K562 (cell line): Measurements from ENCODE around the gene BSN. TPM values are rescaled to one million over a fixed set of nuclear protein-coding genes. Genes with fewer than 3 reads are reported as not detected.
A peak's percentile ranks its signal among the peaks of the same experiment; 100 is the strongest.

Experiments
- CEBPB ChIP-seq: fragments of 450-650 bp; IDR thresholded peaks from 2 replicates; pipeline ENCODE4 v1.6.1; 2016; ENCODE audit warnings: missing genetic modification characterization, missing compliant biosample characterization
- GABPA ChIP-seq: fragments of 200-800 bp; sonication (Bioruptor generic); conservative IDR thresholded peaks from 2 replicates; pipeline ENCODE4 v1.6.1; 2016; ENCODE audit warnings: low read depth, missing genetic modification characterization, missing compliant biosample characterization
- HLTF ChIP-seq: fragments of 450-650 bp; IDR thresholded peaks from 2 replicates; pipeline ENCODE4 v1.6.1; 2016
- MAZ ChIP-seq, 2 experiments: fragments of 450-650 bp in 1 of 2; sonication (generic) in 1 of 2; formaldehyde crosslinking; IDR thresholded peaks in 1 of 2; conservative IDR thresholded peaks in 1 of 2; 2 replicates each; pipeline versions ENCODE4 v1.4.0 to v1.5.0; 2020; ENCODE audit warnings: mild to moderate bottlenecking in 1 of 2, missing genetic modification reagents in 1 of 2
- NFE2L1 ChIP-seq: fragments of 450-650 bp; IDR thresholded peaks from 2 replicates; pipeline ENCODE4 v1.6.1; 2016; ENCODE audit warnings: missing genetic modification characterization, low read depth, mild to moderate bottlenecking, missing compliant biosample characterization, moderate library complexity, borderline replicate concordance
- POLR3A ChIP-seq: IDR thresholded peaks from 2 replicates; pipeline ENCODE4 v1.6.1; 2011; ENCODE audit warnings: borderline replicate concordance, mild to moderate bottlenecking, moderate library complexity; ENCODE audit not compliant: insufficient read length, insufficient read depth; ENCODE audit errors: extremely low read depth
- RB1 ChIP-seq: fragments of 450-650 bp; IDR thresholded peaks from 2 replicates; pipeline ENCODE4 v1.6.1; 2017; ENCODE audit warnings: low read depth, mild to moderate bottlenecking
- SMC3 ChIP-seq: conservative IDR thresholded peaks from 2 replicates; pipeline ENCODE4 v1.6.1; 2011; ENCODE audit warnings: low read depth, low read length, improper control_type of control experiment; ENCODE audit not compliant: insufficient read depth
- ZNF696 ChIP-seq: fragments of 250-450 bp; sonication (Bioruptor Pico); conservative IDR thresholded peaks from 2 replicates; pipeline ENCODE4 v1.4.0; 2020; ENCODE audit warnings: mild to moderate bottlenecking, moderate library complexity
- polyA plus RNA-seq, 8 experiments: library from polyadenylated mRNA; depleted of rRNA in 4 of 8; stranded (reverse) in 5 of 8; unstranded in 3 of 8; fragments of >200 nt; fragmentation: Nextera tagmentation in 2 of 8; fragmentation: Illumina TruSeq in 1 of 8; extraction: Ambion mirVana in 2 of 8; extraction: Trizol in 1 of 8; gene quantifications; 2 replicates each; pipeline versions ENCODE4 v1.2.1 to v1.2.3, GENCODE V29; 2011 to 2014; ENCODE audit warnings: inconsistent platforms in 1 of 8, missing spikeins in 1 of 8
- total RNA-seq, 7 experiments: library from RNA; depleted of rRNA in 6 of 7; stranded (reverse); fragments of >200 nt in 6 of 7; fragmentation: Illumina TruSeq in 2 of 7; extraction: Trizol in 2 of 7; gene quantifications; 2 replicates each; pipeline versions ENCODE4 v1.2.1 to v1.2.3, GENCODE V29; 2011 to 2021; ENCODE audit warnings: low replicate concordance in 1 of 7
- TF ChIP-seq, protein P1 (sequence below): sonication (generic); formaldehyde crosslinking; IDR thresholded peaks from 2 replicates; pipeline ENCODE4 v1.9.0; 2022; ENCODE audit warnings: mild to moderate bottlenecking, missing genetic modification reagents
- TF ChIP-seq, protein P2 (sequence below): fragments of 200-600 bp; sonication (generic); IDR thresholded peaks from one replicate; pipeline ENCODE4 v1.6.1; 2012; ENCODE audit warnings: mild to moderate bottlenecking, low read depth, low read length, inconsistent platforms
- TF ChIP-seq, protein P3 (sequence below): fragments of 450-650 bp; IDR thresholded peaks from 2 replicates; pipeline ENCODE4 v1.6.1; 2016
- TF ChIP-seq, protein P4 (sequence below): sonication (generic); formaldehyde crosslinking; IDR thresholded peaks from 2 replicates; pipeline ENCODE4 v1.8.0; 2022; ENCODE audit warnings: mild to moderate bottlenecking, missing genetic modification reagents
- TF ChIP-seq, protein P5 (sequence below): fragments of 250-450 bp; sonication (Bioruptor Pico); IDR thresholded peaks from 2 replicates; pipeline ENCODE4 v1.5.0; 2021

Gene BSN
- total and polyA plus RNA-seq, 9 of the 15 experiments (the other 6 are each of a cell fraction or from before 2014, with no cell fraction given), result 0.03 to 1.5 (median 0.29) TPM

DNA sequence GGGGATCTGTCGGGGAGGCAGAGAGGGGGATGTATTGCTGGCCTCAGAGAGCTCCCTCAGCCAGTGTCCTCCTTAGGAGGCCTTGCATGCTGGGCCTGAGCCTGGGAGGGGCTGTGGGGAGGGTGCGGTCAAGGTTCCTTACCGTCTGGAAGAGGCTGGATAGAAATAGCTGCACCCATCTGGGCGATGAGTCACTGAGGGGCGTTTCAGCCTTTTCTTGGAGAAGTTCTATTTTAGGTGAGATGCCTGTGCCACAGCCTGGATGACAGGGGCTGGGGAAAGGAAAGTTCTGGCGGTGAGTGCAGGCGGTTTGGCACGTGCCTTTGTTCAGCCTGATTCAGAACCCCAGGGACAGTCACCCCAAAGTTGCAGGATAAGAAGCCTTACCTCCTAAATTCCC lies 84.2 kb downstream of the BSN start (continued):
- TF ChIP-seq, protein P1, sequence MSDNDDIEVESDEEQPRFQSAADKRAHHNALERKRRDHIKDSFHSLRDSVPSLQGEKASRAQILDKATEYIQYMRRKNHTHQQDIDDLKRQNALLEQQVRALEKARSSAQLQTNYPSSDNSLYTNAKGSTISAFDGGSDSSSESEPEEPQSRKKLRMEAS (CRISPR knock-in tag), result peak; percentile 48
- TF ChIP-seq, protein P2, sequence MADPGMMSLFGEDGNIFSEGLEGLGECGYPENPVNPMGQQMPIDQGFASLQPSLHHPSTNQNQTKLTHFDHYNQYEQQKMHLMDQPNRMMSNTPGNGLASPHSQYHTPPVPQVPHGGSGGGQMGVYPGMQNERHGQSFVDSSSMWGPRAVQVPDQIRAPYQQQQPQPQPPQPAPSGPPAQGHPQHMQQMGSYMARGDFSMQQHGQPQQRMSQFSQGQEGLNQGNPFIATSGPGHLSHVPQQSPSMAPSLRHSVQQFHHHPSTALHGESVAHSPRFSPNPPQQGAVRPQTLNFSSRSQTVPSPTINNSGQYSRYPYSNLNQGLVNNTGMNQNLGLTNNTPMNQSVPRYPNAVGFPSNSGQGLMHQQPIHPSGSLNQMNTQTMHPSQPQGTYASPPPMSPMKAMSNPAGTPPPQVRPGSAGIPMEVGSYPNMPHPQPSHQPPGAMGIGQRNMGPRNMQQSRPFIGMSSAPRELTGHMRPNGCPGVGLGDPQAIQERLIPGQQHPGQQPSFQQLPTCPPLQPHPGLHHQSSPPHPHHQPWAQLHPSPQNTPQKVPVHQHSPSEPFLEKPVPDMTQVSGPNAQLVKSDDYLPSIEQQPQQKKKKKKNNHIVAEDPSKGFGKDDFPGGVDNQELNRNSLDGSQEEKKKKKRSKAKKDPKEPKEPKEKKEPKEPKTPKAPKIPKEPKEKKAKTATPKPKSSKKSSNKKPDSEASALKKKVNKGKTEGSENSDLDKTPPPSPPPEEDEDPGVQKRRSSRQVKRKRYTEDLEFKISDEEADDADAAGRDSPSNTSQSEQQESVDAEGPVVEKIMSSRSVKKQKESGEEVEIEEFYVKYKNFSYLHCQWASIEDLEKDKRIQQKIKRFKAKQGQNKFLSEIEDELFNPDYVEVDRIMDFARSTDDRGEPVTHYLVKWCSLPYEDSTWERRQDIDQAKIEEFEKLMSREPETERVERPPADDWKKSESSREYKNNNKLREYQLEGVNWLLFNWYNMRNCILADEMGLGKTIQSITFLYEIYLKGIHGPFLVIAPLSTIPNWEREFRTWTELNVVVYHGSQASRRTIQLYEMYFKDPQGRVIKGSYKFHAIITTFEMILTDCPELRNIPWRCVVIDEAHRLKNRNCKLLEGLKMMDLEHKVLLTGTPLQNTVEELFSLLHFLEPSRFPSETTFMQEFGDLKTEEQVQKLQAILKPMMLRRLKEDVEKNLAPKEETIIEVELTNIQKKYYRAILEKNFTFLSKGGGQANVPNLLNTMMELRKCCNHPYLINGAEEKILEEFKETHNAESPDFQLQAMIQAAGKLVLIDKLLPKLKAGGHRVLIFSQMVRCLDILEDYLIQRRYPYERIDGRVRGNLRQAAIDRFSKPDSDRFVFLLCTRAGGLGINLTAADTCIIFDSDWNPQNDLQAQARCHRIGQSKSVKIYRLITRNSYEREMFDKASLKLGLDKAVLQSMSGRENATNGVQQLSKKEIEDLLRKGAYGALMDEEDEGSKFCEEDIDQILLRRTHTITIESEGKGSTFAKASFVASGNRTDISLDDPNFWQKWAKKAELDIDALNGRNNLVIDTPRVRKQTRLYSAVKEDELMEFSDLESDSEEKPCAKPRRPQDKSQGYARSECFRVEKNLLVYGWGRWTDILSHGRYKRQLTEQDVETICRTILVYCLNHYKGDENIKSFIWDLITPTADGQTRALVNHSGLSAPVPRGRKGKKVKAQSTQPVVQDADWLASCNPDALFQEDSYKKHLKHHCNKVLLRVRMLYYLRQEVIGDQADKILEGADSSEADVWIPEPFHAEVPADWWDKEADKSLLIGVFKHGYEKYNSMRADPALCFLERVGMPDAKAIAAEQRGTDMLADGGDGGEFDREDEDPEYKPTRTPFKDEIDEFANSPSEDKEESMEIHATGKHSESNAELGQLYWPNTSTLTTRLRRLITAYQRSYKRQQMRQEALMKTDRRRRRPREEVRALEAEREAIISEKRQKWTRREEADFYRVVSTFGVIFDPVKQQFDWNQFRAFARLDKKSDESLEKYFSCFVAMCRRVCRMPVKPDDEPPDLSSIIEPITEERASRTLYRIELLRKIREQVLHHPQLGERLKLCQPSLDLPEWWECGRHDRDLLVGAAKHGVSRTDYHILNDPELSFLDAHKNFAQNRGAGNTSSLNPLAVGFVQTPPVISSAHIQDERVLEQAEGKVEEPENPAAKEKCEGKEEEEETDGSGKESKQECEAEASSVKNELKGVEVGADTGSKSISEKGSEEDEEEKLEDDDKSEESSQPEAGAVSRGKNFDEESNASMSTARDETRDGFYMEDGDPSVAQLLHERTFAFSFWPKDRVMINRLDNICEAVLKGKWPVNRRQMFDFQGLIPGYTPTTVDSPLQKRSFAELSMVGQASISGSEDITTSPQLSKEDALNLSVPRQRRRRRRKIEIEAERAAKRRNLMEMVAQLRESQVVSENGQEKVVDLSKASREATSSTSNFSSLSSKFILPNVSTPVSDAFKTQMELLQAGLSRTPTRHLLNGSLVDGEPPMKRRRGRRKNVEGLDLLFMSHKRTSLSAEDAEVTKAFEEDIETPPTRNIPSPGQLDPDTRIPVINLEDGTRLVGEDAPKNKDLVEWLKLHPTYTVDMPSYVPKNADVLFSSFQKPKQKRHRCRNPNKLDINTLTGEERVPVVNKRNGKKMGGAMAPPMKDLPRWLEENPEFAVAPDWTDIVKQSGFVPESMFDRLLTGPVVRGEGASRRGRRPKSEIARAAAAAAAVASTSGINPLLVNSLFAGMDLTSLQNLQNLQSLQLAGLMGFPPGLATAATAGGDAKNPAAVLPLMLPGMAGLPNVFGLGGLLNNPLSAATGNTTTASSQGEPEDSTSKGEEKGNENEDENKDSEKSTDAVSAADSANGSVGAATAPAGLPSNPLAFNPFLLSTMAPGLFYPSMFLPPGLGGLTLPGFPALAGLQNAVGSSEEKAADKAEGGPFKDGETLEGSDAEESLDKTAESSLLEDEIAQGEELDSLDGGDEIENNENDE, result no peak
- TF ChIP-seq MAZ (CRISPR knock-in tag; conservative IDR thresholded peaks at IDR 0.05 in 1 of 2, IDR thresholded peaks at IDR 0.05 in 1 of 2) (peak; percentile 34 to 62; a peak in 2 of 4 replicates), POLR3A (no peak), GABPA (tag) (no peak), ZNF696 (CRISPR knock-in tag) (no peak), RB1 (no peak), NFE2L1 (tag) (no peak), HLTF (no peak), CEBPB (tag) (no peak), SMC3 (no peak)
- TF ChIP-seq, protein P3, sequence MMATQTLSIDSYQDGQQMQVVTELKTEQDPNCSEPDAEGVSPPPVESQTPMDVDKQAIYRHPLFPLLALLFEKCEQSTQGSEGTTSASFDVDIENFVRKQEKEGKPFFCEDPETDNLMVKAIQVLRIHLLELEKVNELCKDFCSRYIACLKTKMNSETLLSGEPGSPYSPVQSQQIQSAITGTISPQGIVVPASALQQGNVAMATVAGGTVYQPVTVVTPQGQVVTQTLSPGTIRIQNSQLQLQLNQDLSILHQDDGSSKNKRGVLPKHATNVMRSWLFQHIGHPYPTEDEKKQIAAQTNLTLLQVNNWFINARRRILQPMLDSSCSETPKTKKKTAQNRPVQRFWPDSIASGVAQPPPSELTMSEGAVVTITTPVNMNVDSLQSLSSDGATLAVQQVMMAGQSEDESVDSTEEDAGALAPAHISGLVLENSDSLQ, result no peak
- TF ChIP-seq, protein P4, sequence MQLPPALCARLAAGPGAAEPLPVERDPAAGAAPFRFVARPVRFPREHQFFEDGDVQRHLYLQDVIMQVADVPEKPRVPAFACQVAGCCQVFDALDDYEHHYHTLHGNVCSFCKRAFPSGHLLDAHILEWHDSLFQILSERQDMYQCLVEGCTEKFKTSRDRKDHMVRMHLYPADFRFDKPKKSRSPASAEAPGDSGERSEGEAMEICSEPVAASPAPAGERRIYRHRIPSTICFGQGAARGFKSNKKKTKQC (CRISPR knock-in tag), result no peak
- TF ChIP-seq, protein P5, sequence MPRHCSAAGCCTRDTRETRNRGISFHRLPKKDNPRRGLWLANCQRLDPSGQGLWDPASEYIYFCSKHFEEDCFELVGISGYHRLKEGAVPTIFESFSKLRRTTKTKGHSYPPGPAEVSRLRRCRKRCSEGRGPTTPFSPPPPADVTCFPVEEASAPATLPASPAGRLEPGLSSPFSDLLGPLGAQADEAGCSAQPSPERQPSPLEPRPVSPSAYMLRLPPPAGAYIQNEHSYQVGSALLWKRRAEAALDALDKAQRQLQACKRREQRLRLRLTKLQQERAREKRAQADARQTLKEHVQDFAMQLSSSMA (CRISPR knock-in tag), result no peak
